Stimulated activated CD8-positive, alpha-beta memory T cell treated with anti-CD3 and anti-CD28 coated beads, Interleukin-4, amount 100 ng/mL, for 24 hours (primary cell): Measurements from ENCODE around the gene ISY1.
A peak's percentile ranks its signal among the peaks of the same experiment; 100 is the strongest.
"Not testable (repeated sequence)": the region's sequence is repeated elsewhere in the genome, so short reads cannot be mapped to it uniquely, and the experiment has no call there.

Experiments used
- DNase-seq: peaks from one replicate; pipeline ENCODE4 v3.0.0-alpha.2; 2020; ENCODE audit warnings: low read depth

Gene ISY1

GRCh38 chr3:129160891-129161859 is at the start of gene ISY1:
TSS of gene ISY1 (minus strand) at chr3:129161063. CDS start at chr3:129160975, 88 bp downstream.
- peak; percentile 77 for DNase-seq

- DNase-seq: no peak
These were observed 46.6 kb upstream of the ISY1 start for GRCh38 chr3:129207479-129207878.

GRCh38 chr3:129205109-129205832 is 44.4 kb upstream of the ISY1 start:
- DNase-seq: no peak

- DNase-seq: no peak
These were observed 43.6 kb upstream of the ISY1 start for GRCh38 chr3:129204473-129204872.

- no peak for DNase-seq
These were observed 38.5 kb upstream of the ISY1 start for GRCh38 chr3:129199366-129199765.

GRCh38 chr3:129197321-129197720 is 36.5 kb upstream of the ISY1 start:
- no peak for DNase-seq

GRCh38 chr3:129196601-129197000 is 35.7 kb upstream of the ISY1 start:
- no peak for DNase-seq

- no peak for DNase-seq
These were observed 34.9 kb upstream of the ISY1 start for GRCh38 chr3:129195731-129196256.

- not testable (repeated sequence) for DNase-seq
These were observed 28.9 kb upstream of the ISY1 start for GRCh38 chr3:129189793-129190192.

- DNase-seq: no peak
These were observed 27.0 kb upstream of the ISY1 start for GRCh38 chr3:129187857-129188256.

GRCh38 chr3:129185783-129186182 is 24.9 kb upstream of the ISY1 start:
- DNase-seq: no peak

- not testable (repeated sequence) for DNase-seq
These were observed 24.1 kb upstream of the ISY1 start for GRCh38 chr3:129184784-129185542.

- no peak for DNase-seq
These were observed 23.5 kb upstream of the ISY1 start for GRCh38 chr3:129184396-129184657.

GRCh38 chr3:129183569-129184395 is 22.9 kb upstream of the ISY1 start, which contains the start of gene CNBP:
TSS of gene CNBP (minus strand) at chr3:129183896. CDS start at chr3:129171757, 12,139 bp downstream.
- peak; percentile 88 for DNase-seq

- no peak for DNase-seq
These were observed 21.7 kb upstream of the ISY1 start for GRCh38 chr3:129182390-129183185.

GRCh38 chr3:129181819-129182218 is 21.0 kb upstream of the ISY1 start:
- no peak for DNase-seq

GRCh38 chr3:129180461-129180860 is 19.6 kb upstream of the ISY1 start:
- no peak for DNase-seq

GRCh38 chr3:129176051-129176450 is 15.2 kb upstream of the ISY1 start:
- DNase-seq: no peak

- no peak for DNase-seq
These were observed 12.9 kb upstream of the ISY1 start for GRCh38 chr3:129173725-129174124.

GRCh38 chr3:129173206-129173605 is 12.3 kb upstream of the ISY1 start:
- no peak for DNase-seq
